Memory B cell (primary cell): Measurements from ENCODE around the gene EN1.
A peak's percentile ranks its signal among the peaks of the same experiment; 100 is the strongest.

Experiments
- ATAC-seq: fragments of 150-1000 bp; cut with Tn5 transposase; 2 replicates; pipeline ENCODE4 v1.10.0; 2021; ENCODE audit warnings: low read depth, mild to moderate bottlenecking, moderate library complexity
- DNase-seq, 2 donors: peaks; one replicate each; pipeline ENCODE4 v3.0.0; 2022; ENCODE audit warnings: low spot score in 2 of 2
- H3K27ac Mint-ChIP-seq: one replicate; pipeline ENCODE4 v1.8.0; 2022; ENCODE audit warnings: mild to moderate bottlenecking, moderate library complexity, mixed read lengths
- H3K27me3 Mint-ChIP-seq: one replicate; pipeline ENCODE4 v1.8.0; 2022; ENCODE audit warnings: mixed read lengths
- H3K36me3 Mint-ChIP-seq: one replicate; pipeline ENCODE4 v1.8.0; 2022; ENCODE audit warnings: mild to moderate bottlenecking, mixed read lengths
- H3K4me1 Mint-ChIP-seq: one replicate; pipeline ENCODE4 v1.8.0; 2022; ENCODE audit warnings: mixed read lengths
- H3K4me3 Mint-ChIP-seq: one replicate; pipeline ENCODE4 v1.8.0; 2022; ENCODE audit warnings: mild to moderate bottlenecking, moderate library complexity, mixed read lengths
- H3K9me3 Mint-ChIP-seq: one replicate; pipeline ENCODE4 v1.8.0; 2022; ENCODE audit warnings: mixed read lengths

Gene EN1

DNA sequence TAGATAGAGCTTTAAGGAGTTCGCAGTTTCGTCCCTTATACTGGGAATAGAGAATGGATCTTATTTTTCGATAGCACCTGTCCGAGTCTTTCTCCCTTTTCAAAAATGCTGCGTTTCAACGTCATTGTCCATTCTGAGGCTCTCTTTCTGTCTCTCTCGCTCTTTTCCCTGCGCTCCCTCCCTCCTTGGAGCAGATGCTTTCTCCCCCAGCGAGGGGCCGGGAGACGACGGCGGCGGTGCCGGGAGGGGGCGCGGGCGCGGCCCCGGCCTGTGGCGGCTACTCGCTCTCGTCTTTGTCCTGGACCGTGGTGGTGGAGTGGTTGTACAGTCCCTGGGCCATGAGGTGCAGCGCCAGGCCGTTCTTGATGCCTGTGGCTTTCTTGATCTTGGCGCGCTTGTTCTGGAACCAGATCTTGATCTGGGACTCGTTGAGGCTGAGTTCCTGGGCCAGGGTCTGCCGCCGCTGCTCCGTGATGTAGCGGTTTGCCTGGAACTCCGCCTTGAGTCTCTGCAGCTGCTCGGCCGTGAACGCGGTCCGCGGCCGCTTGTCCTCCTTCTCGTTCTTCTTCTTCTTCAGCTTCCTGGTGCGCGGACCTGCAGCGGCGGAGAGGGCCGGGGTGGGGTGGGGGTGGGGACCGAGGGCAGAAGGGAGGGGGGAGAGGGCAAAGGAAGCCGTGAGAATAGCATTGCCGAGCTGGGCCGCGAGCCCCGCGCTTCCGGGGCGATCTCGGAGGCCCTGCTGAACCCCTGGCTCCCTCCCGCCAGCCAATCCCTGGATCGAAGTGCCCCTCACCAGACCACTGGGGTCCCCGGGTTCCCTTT lies 4.6 kb downstream of the EN1 start:
- H3K9me3 Mint-ChIP-seq, result no peaks in the 10 kb centered on the region

DNA sequence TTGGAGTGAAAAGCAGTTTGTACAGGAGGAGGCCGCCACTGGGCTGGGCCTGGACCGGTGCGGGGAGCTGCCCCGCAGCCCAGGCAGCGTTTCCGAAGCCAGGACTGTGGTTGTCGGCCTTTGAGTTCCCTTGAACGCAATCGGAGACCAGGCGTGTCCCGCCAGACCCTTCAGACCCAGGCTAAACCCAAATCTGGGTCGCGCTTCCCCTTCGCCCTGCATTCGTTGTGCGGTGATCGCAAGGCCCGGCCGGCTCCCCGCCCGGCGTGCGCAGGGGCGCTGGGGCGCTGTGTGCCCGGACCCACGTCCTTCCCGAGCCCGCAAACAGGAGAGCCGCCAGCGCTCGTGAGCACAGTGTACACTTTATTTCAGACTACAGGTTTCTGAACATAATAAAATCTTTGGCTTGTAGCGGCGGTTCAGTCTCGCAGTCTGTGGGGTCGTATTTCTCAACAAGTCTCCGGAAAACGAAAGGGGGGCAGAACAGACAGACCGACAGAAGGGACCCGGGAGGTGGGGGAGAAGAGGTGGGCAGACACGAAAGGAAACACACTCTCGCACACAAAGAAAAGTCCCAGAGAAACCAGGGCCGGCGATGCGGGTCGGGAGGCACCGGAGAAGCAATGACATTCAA lies 5.5 kb downstream of the EN1 start:
- Mint-ChIP-seq H3K4me1 (peaks cover 3% of the 10 kb centered on the region), H3K27ac (no peak overlapping the region), H3K4me3 (peak overlapping the region; percentile 76), H3K27me3 (peaks cover 28% of the 10 kb centered on the region), H3K36me3 (no peaks in the 10 kb centered on the region), H3K9me3 (no peaks in the 10 kb centered on the region)
- DNase-seq, result peak in 1 of 2 donors; percentile 14
- ATAC-seq, result no peak

More for the DNA sequence above, 4.6 kb downstream of the EN1 start:
- Mint-ChIP-seq H3K36me3 (no peaks in the 10 kb centered on the region), H3K27ac (no peak overlapping the region), H3K27me3 (peaks cover 22% of the 10 kb centered on the region), H3K4me3 (peak overlapping the region; percentile 55), H3K4me1 (peaks cover 3% of the 10 kb centered on the region)
- DNase-seq (peak in 1 of 2 donors; percentile 10), ATAC-seq (no peak)

GRCh38 chr2:118841450-118841827 lies 6.0 kb downstream of the EN1 start:
- Mint-ChIP-seq H3K27me3 (peaks cover 32% of the 10 kb centered on the region), H3K4me3 (peak overlapping the region; percentile 76)
- ATAC-seq, result no peak

GRCh38 chr2:118838741-118839455 lies 8.6 kb downstream of the EN1 start:
- H3K4me1 Mint-ChIP-seq, result peaks cover 6% of the 10 kb centered on the region
- H3K36me3 Mint-ChIP-seq, result no peaks in the 10 kb centered on the region
- no peak overlapping the region for H3K4me3 Mint-ChIP-seq
- peaks cover 41% of the 10 kb centered on the region for H3K27me3 Mint-ChIP-seq
- DNase-seq, result no peak
- no peak for ATAC-seq
- H3K9me3 Mint-ChIP-seq, result no peaks in the 10 kb centered on the region
- H3K27ac Mint-ChIP-seq, result no peak overlapping the region

More at GRCh38 chr2:118841450-118841827, 6.0 kb downstream of the EN1 start:
- no peak for DNase-seq
- no peak overlapping the region for H3K27ac Mint-ChIP-seq
- no peaks in the 10 kb centered on the region for H3K9me3 Mint-ChIP-seq
- H3K36me3 Mint-ChIP-seq, result no peaks in the 10 kb centered on the region
- H3K4me1 Mint-ChIP-seq, result peaks cover 3% of the 10 kb centered on the region

DNA sequence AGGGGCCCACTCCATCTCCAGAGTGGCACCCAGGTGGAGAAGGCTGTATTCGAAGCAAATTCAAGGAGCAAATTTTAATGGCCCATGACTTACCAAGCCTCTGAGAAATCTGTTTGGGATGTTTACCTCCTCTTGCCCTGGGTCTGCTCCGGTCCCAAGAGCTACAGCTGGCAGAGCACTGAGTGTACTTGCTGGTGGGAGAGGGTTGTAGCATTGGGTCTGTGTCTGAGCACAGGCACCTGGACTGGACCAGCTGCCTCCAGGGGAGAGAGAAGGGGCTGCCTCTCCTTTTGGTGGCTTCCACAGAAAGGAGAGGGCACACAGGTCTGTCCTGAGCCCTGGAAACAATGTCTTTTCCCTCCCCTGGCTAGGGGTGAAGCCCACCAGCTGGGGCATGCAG lies 9.8 kb downstream of the EN1 start:
- Mint-ChIP-seq H3K27ac (no peak overlapping the region), H3K36me3 (no peaks in the 10 kb centered on the region), H3K4me3 (no peak overlapping the region), H3K9me3 (no peaks in the 10 kb centered on the region), H3K27me3 (peaks cover 39% of the 10 kb centered on the region), H3K4me1 (peaks cover 6% of the 10 kb centered on the region)
- no peak for DNase-seq
- no peak for ATAC-seq

- H3K27me3 Mint-ChIP-seq, result peaks cover 40% of the 10 kb centered on the region
Observed at GRCh38 chr2:118837067-118837466, 10.4 kb downstream of the EN1 start.

GRCh38 chr2:118836411-118836930 lies 11.0 kb downstream of the EN1 start:
- ATAC-seq (no peak), DNase-seq (no peak)
- Mint-ChIP-seq H3K4me3 (peak overlapping the region; percentile 61), H3K27ac (no peak overlapping the region), H3K9me3 (no peaks in the 10 kb centered on the region), H3K4me1 (peaks cover 3% of the 10 kb centered on the region), H3K36me3 (no peaks in the 10 kb centered on the region), H3K27me3 (peaks cover 41% of the 10 kb centered on the region)

More at GRCh38 chr2:118837067-118837466, 10.4 kb downstream of the EN1 start:
- Mint-ChIP-seq H3K27ac (no peak overlapping the region), H3K36me3 (no peaks in the 10 kb centered on the region), H3K4me1 (peaks cover 3% of the 10 kb centered on the region), H3K4me3 (no peak overlapping the region), H3K9me3 (no peaks in the 10 kb centered on the region)
- no peak for ATAC-seq
- DNase-seq, result no peak

DNA sequence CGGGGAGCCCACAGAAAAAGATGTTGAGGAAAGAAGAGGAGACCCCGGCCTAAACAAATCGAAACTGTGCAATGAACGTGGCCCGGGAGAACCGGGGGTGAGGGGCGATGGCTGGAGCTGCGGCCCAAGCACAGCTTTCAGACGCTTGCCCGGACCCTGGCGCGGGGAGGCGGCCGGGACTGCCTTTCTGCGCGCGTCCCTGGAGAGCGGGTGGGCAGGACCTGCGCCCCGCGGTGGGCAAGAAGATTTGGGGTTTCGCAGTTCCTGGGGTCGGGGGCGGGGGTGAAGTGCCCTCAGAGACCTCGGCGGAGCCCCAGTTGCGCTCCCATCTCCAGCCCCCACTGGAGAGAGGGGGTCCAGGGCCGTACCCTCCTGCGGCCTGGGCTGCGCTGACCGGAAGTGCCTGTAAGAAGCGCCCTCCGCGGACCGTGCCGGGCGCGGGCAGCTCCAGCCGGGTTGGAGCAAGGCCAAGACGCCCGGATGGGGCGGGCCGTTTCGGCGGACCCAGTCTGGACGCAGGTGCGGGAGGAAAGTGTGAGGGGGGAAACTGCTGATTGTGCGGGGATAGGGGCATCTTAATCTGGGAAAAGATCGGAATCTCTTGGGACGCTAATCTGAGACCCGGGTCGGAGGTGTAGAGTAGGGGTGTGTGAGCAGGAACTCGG lies 11.6 kb downstream of the EN1 start:
- H3K36me3 Mint-ChIP-seq, result no peaks in the 10 kb centered on the region
- H3K4me3 Mint-ChIP-seq, result peak overlapping the region; percentile 70

GRCh38 chr2:118834901-118835745 lies 12.3 kb downstream of the EN1 start:
- Mint-ChIP-seq H3K36me3 (no peaks in the 10 kb centered on the region), H3K4me1 (peaks cover 3% of the 10 kb centered on the region), H3K27me3 (peaks cover 33% of the 10 kb centered on the region), H3K4me3 (peak overlapping the region; percentile 70), H3K27ac (no peak overlapping the region), H3K9me3 (no peaks in the 10 kb centered on the region)
- ATAC-seq (no peak), DNase-seq (no peak)

More for the DNA sequence above, 11.6 kb downstream of the EN1 start:
- no peak for DNase-seq
- Mint-ChIP-seq H3K27ac (no peak overlapping the region), H3K4me1 (peaks cover 3% of the 10 kb centered on the region), H3K9me3 (no peaks in the 10 kb centered on the region), H3K27me3 (peaks cover 39% of the 10 kb centered on the region)
- no peak for ATAC-seq

DNA sequence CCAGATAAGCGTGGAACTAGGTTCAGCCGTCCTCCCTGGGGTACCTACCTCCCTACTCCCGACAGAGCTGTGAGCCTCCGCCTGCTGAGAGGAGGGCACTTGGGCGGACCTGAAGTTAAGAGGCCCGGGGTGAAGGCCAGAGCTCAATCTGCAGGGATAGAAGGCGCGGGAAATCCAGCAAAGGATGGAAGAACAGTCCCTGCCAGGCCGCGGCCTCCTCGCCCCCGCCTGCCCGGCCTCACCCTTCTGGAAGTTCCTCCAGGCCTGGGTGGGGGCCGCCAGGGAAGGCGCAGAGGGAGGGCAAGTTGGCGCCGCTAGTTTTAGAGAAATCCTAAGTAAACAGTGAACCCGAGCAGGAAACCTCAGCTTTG lies 13.0 kb downstream of the EN1 start:
- Mint-ChIP-seq H3K4me3 (peak overlapping the region; percentile 34), H3K36me3 (no peaks in the 10 kb centered on the region), H3K4me1 (peaks cover 3% of the 10 kb centered on the region), H3K27me3 (peaks cover 32% of the 10 kb centered on the region), H3K27ac (no peak overlapping the region), H3K9me3 (no peaks in the 10 kb centered on the region)
- ATAC-seq, result no peak
- no peak for DNase-seq

DNA sequence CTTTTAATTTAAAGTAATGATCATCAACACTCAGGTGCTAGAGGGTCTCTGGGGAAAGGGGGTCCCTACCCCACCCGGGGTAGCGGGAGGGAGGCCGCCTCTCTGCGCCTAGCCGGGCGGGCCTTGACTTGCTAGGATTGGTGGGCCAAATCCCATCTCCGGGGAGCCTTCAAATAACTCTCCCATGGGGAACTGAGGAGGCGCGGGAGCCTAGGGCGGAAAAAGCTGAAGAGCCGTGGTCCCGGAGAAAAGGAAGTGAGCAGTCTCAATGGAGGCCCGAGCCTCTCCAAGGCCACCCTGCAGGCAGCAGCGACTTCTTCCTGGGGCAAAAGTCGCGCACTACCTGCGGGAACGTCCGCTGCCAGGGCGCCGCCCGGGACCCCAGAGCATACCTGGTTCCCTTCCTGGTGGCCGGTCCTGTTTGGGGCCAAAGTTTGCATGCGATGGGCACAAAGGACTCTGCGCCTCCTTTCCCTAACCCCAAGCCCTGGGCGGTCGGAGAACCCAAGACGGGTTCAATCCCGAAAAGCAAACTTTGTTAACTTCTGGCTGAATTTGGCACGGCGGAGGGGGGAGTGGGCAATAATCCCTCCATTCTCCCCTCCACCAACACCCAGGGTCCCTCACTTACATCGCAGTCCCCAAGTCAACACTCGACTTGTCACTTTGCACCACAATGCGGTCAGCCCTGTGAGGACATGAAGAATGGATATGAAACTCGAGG lies 13.6 kb downstream of the EN1 start:
- ATAC-seq (no peak), DNase-seq (no peak)
- H3K27ac Mint-ChIP-seq, result no peak overlapping the region
- peaks cover 3% of the 10 kb centered on the region for H3K4me1 Mint-ChIP-seq
- H3K27me3 Mint-ChIP-seq, result peaks cover 29% of the 10 kb centered on the region
- no peaks in the 10 kb centered on the region for H3K36me3 Mint-ChIP-seq
- no peaks in the 10 kb centered on the region for H3K9me3 Mint-ChIP-seq
- peak overlapping the region; percentile 34 for H3K4me3 Mint-ChIP-seq

- ATAC-seq, result no peak
- peaks cover 30% of the 10 kb centered on the region for H3K27me3 Mint-ChIP-seq
- peaks cover 3% of the 10 kb centered on the region for H3K4me1 Mint-ChIP-seq
- H3K9me3 Mint-ChIP-seq, result no peaks in the 10 kb centered on the region
- no peak for DNase-seq
- no peak overlapping the region for H3K27ac Mint-ChIP-seq
- H3K36me3 Mint-ChIP-seq, result no peaks in the 10 kb centered on the region
- no peak overlapping the region for H3K4me3 Mint-ChIP-seq
Observed at GRCh38 chr2:118832791-118833715, 14.4 kb downstream of the EN1 start.
